ENCODE data around the gene NOTCH2.
"Not testable (repeated sequence)": the region's sequence is repeated elsewhere in the genome, so short reads cannot be mapped to it uniquely, and the experiment has no call there.

Gene NOTCH2

DNA sequence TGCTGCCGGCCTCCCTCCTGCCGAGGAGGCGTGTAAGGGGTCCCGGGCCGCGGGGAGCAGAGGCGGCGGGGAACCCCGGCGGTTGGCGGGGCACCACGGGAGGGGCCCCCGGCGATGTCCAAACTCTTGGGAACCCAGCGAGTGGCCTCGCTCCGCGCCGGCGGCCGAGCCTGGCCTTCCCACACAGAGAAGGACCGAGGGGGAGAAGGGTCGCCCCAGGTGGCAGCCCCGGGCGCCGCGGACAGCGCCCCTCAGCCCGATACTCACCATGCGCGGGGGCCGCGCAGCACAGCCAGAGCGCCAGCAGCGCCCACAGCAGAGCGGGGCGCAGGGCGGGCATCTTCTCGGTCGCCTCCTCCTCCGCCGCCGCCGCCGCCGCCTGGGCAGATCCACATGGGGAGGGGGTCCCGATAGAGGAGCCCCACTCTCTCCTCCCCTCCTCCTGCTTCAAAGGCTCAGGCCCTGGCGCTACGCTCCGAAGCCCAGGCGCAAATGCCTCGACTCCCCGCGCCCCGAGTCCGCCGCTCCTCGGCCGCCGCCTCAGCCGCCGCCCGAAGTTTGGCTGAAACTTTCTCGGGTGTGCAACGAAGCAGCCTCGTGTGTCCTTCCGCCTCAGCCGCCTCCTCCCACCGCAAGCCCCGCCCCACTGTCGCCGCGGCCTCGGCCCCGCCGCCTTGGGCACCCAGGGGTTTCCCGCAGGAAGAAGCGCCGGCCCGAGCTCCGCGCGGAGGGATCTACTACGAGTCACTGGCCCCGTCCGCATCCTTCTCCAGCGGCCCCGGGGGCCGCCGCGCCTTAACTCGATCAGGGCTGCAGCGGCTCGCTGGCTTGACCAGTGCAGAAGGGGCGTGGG, at the start of gene NOTCH2:
Gene NOTCH2 (minus strand): TSS at position 596 of the 853 bp plus-strand sequence. CDS start 256 bp downstream, at position 340.
- peak; percentile 0 for DNase-seq

DNA sequence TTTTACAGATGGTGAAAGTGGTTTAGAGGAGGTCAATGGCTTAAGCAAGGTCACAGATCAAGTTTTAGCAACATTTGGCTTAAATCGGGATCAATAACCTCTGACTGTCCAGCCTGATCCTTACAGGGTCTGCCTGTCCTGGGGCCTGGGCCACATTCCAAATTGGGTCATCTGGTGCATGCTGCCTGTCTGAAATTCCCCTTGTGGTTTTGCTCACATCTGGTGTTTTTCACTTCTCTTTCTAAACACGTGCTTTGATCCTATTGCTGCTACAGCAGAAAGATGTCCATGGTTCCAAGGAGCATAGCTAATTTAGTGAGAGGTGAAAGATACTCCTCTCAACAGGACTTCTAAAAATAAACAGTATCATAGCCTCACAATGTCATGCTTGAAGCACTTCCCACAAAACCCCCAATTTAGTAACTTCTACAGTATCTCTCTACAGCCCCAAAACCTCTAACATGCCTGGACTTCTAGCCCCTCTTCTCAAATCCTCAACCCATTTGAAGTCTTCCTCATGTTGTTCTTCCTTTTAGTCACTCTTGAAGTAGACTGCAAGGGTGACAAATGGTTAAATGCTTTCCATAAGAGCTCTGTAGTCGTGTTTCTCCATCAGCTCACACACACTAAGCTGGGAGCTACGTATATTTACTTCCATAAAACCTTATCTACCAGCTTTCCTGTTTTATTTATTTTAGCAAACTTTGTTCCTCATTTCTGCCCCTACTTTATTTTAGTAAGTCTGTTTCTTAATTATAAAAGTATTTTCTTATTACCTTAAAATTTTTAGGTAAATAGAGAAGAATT, 48.1 kb upstream of the NOTCH2 start:
- peak; percentile 11 for DNase-seq

DNA sequence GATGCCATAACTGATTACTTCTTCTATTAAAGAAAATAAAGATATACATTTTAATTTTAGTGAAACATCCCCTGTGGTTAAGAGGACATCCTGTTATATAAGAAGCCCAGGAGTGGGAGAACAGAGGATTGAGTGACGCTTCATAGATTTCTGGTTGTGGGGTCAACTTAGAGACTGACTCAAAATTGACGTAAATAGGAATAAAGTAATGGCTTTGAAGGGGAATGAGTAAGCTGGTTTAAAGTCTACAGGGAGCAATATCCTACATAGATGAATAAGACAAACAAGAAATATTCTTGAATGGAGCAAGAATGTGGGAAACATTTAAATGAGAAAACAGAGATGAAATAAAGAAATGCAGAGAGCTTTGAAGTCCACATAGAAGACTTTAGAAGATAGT, 46.6 kb upstream of the NOTCH2 start:
- DNase-seq: not testable (repeated sequence)

DNA sequence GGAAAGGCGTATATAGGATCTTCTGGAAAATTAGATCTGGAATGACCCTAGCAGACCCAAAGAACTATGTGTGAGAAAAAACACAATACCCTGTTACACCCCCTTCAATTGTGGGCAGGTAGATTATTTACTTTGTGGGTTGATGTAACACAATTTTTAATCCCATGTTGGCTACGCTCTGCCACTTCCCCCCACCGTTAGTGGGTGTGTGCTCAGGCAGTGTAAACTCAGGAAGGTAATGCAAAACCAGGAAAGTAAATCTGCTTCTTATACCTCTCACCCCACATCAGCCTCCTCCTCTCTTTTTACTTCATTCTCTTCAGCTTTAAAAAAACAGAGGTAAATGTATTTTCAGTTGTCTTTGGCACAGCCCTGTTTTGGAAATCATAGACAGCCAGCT, 43.7 kb upstream of the NOTCH2 start:
- DNase-seq: not testable (repeated sequence)

DNA sequence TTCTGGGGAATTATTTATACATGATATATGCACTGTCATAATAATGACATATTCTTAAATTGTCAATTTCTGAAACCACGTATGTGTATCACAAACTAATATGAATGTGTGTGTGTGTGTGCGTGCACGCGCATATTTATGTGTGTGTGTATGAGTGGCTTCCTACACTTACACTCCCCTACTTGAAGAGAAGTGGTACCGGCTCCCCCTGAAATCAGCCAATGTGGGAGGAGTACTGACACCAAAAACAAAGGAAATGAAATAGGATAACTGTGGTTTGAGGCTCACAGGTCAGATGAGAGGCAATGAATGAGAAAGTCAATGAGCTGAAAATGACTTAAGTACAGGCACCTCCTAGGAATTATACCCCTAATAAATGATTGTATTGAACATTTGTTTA, 42.8 kb upstream of the NOTCH2 start:
- DNase-seq: not testable (repeated sequence)

DNA sequence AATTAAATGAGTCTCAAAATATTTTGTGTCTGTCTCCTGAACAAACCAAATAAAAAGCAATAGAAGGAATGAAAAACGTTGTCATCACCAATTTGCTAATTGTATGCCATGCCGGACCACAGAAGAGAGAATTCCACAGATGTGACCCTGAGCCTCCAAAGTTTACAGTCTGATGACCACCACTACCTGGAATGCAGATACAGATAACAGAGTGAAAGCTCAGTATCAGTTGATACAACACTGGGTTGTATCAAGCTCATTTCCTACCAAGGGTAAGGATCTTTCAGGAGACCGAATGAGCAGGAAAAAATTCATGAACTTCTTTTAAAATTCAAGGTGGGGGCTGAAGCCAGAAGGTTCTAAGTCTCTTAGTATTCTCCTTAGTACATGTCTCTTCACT, 42.3 kb upstream of the NOTCH2 start:
- DNase-seq: not testable (repeated sequence)

DNA sequence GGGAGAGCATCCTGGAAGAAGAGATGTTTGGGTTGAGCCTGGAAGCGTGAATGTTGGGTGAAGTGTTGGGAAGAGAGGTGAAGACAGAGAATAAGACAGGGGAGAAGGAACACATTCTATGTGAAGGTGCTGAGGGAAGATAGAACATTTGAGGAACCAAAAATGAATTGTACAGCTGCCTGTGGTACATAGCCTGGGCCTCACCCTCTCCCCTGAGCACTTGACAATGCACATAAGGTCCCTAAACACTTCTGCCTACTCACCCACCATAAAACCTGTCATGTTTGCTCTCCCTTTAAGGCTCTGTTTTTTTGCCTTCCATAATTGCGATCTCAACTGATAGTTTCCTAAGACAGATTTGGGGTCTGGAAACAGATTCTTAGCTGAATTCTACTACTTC, 41.5 kb upstream of the NOTCH2 start:
- DNase-seq: not testable (repeated sequence)

DNA sequence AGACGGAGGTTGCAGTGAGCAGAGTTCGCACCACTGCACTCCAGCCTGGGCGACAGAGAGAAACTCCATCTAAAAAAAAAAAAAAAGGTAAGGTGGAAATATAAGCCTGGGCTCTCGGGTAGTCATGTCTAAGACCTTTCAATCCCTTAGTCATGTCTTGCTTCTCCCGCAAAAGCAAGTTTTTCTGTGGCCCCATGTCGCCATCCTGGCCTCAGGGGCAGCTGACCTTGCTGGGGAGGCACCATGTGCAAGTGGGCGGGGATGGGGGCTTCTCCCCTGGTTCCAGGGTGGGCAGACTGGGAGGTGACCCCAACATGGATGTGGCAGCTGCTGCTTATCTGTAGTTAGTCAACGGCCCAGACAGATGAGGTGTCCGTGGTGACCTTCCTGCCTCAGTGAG, 40.2 kb upstream of the NOTCH2 start:
- DNase-seq: not testable (repeated sequence)

DNA sequence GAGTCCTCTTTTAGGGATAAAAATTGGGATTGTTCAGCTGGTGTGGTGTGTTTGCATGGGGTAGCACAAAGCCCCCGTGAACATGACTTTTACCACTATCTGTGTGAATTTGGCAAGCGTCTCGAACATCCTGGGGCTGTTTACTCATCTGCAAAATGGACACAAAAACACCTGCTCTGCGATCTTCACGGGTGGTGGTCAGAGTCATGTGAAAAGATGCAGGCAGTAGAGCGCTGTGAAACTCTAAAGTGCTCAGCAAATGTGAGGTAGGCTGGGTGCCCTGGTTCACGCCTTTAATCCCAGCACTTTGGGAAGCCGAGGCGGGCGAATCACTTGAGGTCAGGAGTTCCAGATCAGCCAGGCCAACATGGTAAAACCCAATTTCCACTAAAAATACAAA, 39.7 kb upstream of the NOTCH2 start:
- not testable (repeated sequence) for DNase-seq

DNA sequence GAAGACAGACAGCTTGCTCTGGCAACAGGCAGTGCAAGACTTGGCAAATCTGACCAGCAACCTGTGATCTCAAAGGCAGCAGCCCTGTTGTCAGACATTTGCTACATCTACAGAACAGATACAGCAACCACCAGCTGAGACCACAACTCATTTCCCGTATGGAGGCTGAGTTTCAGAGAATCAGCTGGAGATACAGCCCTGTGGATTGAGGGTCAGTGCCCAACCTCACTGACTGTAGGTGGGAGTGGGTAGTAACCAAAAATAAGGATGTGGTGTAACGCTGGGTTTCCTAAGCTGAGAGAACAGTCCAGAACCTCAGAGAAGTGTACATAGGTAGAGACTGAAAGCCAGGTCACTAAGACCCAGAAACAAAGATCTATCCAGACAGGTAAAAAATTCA, 35.8 kb upstream of the NOTCH2 start:
- DNase-seq: not testable (repeated sequence)

DNA sequence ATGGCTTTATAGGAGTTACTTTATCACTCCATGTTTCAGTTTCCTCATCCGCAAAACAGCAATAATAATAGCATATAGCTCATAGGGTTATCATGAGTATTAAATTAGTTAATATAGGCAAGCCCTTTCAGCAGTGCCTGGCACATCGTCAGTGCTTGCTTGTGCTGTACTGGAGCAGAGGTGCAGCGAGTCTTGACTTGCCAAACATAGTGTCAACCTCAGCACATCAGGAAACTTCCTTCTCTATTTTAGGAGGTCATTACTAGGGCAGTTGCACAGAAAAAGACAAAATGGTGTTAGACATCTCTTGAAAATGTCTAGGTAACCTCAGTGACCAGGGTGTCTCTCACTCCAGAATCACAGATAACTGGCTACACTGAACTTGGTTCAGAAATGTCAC, 34.3 kb upstream of the NOTCH2 start:
- DNase-seq: not testable (repeated sequence)

DNA sequence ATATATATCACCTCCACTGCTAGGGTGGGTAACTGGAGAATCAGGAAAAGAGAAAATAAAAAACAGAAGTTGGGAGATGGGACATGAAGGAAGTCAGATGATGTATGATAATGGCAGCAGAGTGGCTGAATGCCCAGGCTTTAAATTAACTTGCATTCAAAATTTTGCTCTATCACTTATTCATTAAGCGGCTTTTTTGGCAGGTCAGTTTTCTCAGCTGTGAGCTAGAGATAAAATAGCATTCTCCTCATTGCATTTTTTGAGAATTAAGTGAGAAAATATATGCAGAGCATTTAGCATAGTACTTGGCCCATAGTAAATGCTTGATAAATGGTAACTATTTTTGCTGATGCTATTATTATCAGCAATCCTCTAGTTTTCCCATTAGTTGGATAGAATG, 32.1 kb upstream of the NOTCH2 start:
- not testable (repeated sequence) for DNase-seq

DNA sequence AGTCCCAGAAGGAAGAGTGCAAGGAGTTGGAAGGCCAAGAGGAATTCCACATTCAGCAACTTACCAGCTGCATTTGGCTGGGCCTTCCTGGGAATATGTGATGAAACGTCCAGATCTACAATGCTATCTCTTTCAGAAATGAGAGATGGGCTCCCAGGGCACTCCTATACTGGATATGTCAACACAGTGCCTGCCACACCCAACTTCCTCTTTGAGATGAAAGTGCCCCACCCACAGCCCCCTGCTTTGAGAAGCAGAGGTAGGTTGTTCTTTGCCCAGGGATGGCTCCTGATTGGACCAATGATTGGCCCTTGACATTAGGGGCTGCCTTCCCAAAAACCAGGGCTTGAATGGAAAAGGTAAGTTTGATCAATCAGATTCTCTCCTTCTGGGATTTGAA, 31.1 kb upstream of the NOTCH2 start:
- DNase-seq: not testable (repeated sequence)

DNA sequence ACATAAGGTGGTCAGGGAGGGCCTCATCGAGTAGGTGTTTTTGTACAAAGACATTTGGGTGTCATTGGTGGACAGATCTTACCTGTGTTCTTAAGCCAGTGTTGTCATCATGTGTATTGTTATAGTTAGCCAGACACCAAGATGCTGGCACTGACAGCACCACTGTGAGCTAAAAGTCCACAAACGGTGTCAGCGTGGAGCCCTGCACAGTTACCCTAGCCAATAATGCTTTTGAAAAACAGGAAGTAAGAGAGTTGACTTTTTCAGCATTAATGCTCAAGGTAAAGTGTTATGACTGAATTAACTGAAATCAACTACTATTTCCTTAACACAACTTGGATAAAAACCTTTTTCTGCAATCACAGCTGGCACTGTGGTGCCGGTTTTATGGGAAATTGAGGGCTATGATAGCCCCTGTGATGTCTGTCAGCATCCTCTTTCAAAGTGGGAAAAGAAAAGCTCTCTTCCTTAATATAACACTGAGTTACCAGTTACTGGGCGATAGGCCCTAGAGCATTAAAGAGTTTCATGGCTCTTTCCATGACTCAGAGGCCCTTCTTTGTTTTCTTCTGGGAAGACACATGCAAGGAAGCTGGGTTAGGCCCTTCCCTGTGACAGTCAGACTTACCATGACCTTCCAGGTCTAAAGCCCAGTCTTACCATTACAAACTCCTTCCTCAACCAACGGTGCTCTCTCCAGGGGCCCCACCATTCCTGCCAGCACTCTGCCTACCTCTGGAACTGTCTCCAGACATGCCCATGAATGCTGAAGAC, 29.7 kb upstream of the NOTCH2 start:
- not testable (repeated sequence) for DNase-seq

DNA sequence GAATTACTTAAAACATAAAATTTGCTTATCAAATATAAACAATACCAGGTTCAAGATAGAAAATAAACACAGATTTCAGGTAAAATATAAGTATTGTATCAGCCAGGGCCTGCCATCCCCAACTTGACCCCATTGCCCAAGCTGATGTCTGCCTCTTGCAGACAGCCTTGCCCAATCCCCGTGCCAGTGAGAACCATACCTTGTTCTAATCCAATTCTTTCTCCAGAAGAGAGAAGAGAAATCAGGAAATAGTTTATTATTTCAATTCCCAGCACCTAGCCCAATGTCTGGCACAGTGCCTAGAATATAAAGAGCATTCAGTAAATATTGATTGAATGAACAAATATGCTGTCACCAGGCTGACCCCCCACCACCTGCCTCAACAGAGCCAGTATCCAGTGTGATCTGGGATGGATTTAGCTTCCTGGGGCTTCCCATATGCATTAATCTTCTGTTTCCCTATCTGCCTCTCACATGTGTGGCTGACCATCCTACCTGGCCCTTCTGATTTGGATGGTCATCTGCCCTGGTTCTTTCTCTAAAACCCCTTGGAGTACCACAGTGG, 27.6 kb upstream of the NOTCH2 start:
- not testable (repeated sequence) for DNase-seq

DNA sequence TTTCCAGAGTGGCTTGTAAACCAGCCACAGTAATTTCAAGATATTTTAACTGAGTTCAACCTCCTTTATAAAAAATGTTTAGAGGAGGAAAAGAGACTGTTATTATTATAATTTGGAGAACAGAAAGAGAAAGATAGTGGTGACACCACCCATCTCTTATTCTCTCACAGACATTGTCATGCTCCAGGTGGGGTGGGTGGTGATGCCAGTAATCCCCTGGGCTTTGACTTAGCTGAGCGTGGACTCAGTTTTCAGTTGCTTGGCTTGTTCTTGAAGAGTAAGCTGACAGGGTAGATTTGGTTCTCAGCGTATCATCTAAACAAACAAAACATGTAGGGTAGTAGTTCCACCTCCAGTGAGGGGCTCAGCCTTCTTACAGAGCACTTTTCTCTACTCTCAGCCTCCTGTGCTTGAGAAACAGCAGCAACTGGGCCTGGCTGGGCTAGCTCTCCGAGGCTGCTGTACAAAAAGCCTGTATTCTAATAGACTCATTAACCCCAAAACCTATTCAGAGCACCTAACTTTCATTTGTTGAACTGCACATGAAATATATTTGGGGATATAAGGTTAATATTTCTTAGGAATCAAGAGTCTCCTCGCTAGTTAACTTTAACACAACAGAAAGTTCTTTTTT, 24.2 kb upstream of the NOTCH2 start:
- not testable (repeated sequence) for DNase-seq

DNA sequence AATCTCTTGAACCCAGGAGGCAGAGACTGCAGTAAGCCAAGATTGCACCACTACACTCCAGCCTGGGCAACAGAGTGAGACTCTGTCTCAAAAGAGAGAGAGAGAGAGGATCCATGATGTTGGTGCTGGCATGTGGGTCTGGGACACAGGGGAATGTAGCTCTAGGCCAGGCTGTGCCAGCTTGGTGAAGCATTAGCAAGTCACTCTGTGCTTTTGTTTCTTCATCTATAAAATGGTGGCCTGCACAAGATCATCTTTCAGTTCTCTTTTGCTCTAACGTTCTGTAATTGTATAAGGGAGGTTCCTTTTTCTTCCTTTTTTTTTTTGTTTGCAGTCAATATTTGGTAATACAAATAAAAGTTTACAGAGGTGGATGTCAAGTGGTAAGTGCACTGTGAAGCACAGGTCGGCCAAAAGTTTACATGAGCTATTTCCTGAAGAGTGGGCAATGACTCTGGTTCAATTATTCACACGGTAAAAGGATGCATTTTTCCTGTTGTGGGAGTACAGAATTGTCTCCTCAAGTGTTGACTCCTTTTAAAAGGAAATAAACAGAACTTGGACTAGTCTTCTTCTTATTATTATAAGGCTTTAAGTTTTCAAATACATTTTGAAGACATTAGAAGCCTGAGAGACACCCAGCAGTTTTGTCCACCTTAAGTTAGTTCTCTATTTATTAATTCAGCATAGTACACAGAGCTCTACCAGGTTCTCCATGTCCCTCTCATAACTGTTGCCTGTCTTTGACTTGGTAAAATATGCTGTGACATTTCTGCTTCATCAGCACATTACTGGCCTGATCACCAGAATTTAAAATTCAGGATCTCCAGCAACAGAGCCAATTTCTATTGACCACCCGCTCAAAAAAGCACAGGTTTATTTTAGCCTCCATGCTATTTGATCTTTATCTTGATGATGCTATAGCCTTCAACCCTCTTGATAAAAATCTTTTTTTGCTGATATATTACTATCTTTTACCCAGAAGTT, 23.1 kb upstream of the NOTCH2 start:
- DNase-seq: not testable (repeated sequence)

DNA sequence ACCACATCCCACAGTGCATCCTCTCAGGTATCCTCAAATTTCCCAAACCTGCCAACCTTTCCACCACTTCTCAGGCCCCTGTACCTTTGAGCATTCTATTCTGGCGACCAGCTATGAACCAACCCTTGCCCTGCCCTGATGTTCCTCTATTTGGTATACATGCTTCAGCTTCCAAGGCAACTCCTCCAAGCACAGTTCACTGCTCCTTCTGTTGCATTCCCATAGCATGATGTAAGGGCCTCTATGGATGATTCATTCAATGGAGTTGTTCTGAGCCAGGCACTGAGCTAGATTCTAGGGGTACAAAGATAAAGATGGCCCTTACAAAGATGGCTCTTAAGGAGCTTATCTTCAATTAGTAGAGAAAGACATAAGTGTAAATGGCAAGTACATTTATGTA, 21.4 kb upstream of the NOTCH2 start:
- not testable (repeated sequence) for DNase-seq

DNA sequence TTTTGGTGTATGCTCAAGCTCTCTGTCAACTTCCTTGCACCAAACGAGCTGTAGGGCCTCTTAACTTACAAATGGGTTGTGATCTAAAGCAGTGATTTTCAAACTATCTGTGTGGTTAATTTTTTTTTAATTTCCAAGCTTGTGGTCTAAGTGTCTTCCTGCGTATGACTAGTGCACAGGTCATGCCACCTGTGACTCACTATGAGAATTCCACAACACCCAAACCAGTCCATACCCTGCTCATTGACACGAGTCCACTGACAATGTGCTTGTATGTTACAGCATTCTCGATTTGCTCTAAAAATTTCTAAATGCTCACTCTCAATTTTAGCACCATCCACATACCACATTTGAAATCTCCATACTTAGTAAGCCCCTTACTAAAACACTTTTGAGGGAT, 18.5 kb upstream of the NOTCH2 start:
- peak; percentile 87 for DNase-seq

DNA sequence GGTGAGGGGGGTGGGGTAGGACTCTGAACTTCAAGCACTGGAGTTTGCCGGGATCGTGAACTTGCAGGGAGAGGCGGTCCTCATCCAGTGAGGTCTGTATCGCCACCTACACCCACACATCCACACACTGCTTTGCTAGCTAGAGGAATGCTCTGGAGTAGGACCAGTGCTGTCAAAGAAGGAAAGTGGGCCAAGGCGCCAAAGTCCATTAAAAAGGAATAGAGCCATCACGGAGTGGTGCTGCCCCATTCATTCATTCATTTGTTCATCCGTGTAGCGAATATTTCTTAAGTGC, 405 bp upstream of the NOTCH2 start:
- not testable (repeated sequence) for DNase-seq

DNA sequence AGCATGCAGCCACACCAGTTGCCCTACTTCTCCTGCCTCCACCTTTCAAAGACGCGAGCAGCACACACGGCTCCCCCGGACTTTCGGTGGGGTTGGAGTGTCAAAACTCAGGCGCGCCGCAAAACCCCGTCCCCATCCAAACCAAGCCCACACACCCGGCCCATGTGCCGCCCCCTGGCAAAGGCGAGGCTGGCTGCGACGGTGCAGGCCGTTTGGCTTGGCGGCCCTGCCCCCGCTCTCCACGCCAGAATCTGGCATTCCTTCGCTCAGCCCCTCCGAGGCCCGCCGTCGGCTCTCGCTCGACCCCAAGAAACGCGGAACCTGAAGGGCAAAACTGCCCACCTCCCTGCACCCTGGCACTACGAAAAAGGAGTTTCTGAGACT, 787 bp downstream of the NOTCH2 start:
- not testable (repeated sequence) for DNase-seq

Measured in HCEC 1CT (cell line).